H1 (cell line): ENCODE results near the gene RFX2. TPM values are rescaled to one million over a fixed set of nuclear protein-coding genes. Genes with fewer than 3 reads are reported as not detected.

ENCODE experiments used
- CTCF ChIA-PET: fragments of 300-600 bp; sonication (Branson Sonifier 250); formaldehyde crosslinking; loops from one replicate; lab custom pipeline; 2021; ENCODE audit not compliant: partially characterized antibody; lab: Charles Lee
- POLR2A ChIA-PET: fragments of 300-600 bp; sonication (Branson Sonifier 250); formaldehyde crosslinking; loops from one replicate; lab custom pipeline; 2021; ENCODE audit warnings: inconsistent platforms; ENCODE audit not compliant: partially characterized antibody; lab: Charles Lee
- DNase-seq, 2 experiments: peaks; one replicate each; pipeline versions ENCODE4 v3.0.0 to v3.0.0-alpha.2; 2010 to 2022; ENCODE audit warnings: low spot score in 2 of 2, low read depth in 1 of 2, mixed read lengths in 1 of 2
- FAIRE-seq: peaks from 2 replicates; lab custom pipeline; 2011; peaks lifted over from hg19 to GRCh38; lab: Jason Lieb, UNC
- H2AFZ ChIP-seq: 2 replicates; pipeline ENCODE4 v1.8.1; 2012; ENCODE audit warnings: low read length, inconsistent platforms
- H2AK5ac ChIP-seq: 2 replicates; pipeline ENCODE4 v1.6.1; 2013; ENCODE audit warnings: low read depth, low read length
- H2BK120ac ChIP-seq: replicated peaks from 2 replicates; pipeline ENCODE3; 2013; ENCODE audit warnings: low read depth, low read length, inconsistent platforms
- H2BK12ac ChIP-seq: 2 replicates; pipeline ENCODE4 v1.6.1; 2013; ENCODE audit warnings: low read depth, low read length
- H2BK15ac ChIP-seq: 2 replicates; pipeline ENCODE4 v1.6.1; 2013; ENCODE audit warnings: low read length
- H2BK20ac ChIP-seq: 2 replicates; pipeline ENCODE4 v1.6.1; 2013; ENCODE audit warnings: low read length
- H2BK5ac ChIP-seq: 2 replicates; pipeline ENCODE4 v1.6.1; 2013; ENCODE audit warnings: low read depth, low read length
- H3K14ac ChIP-seq: 2 replicates; pipeline ENCODE4 v1.6.1; 2013; ENCODE audit warnings: inconsistent platforms; ENCODE audit not compliant: insufficient read length
- H3K18ac ChIP-seq: 2 replicates; pipeline ENCODE4 v1.6.1; 2013; ENCODE audit warnings: low read length; ENCODE audit errors: extremely low read depth
- H3K23ac ChIP-seq: 2 replicates; pipeline ENCODE4 v1.6.1; 2013; ENCODE audit warnings: inconsistent platforms; ENCODE audit not compliant: insufficient read length
- H3K23me2 ChIP-seq: 2 replicates; pipeline ENCODE4 v1.6.1; 2013; ENCODE audit warnings: low read depth, low read length
- H3K27ac ChIP-seq: 2 replicates; pipeline ENCODE4 v1.6.1; 2011; ENCODE audit warnings: low read depth, low read length, inconsistent platforms
- H3K27me3 ChIP-seq, 4 experiments: replicated peaks in 1 of 4; 1 replicate in 1 of 4; 2 replicates in 3 of 4; pipeline versions ENCODE4 v1.6.1 to v1.8.1; 2011 to 2013; ENCODE audit warnings: low read length in 3 of 4, mild to moderate bottlenecking in 3 of 4, inconsistent platforms in 2 of 4, mixed read lengths in 2 of 4, moderate library complexity in 1 of 4; ENCODE audit not compliant: control insufficient read depth in 3 of 4, insufficient read depth in 3 of 4; ENCODE audit errors: extremely low read depth in 1 of 4
- H3K36me3 ChIP-seq, 4 experiments: 2 replicates each; pipeline versions ENCODE4 v1.6.1 to v1.8.1; 2011 to 2013; ENCODE audit warnings: mild to moderate bottlenecking in 4 of 4, low read length in 3 of 4, moderate library complexity in 2 of 4, control low read depth in 1 of 4, inconsistent platforms in 1 of 4; ENCODE audit not compliant: insufficient read depth in 4 of 4, control insufficient read depth in 2 of 4
- H3K4ac ChIP-seq: replicated peaks from 2 replicates; pipeline ENCODE3; 2013; ENCODE audit warnings: low read length, low read depth, mixed read lengths, inconsistent platforms; ENCODE audit not compliant: insufficient read length
- H3K4me1 ChIP-seq, 4 experiments: replicated peaks in 1 of 4; 1 replicate in 1 of 4; 2 replicates in 3 of 4; pipeline versions ENCODE4 v1.6.1 to v1.8.1; 2011 to 2013; ENCODE audit warnings: low read length in 3 of 4, inconsistent platforms in 2 of 4, mixed read lengths in 1 of 4; ENCODE audit not compliant: insufficient read depth in 4 of 4, control insufficient read depth in 3 of 4
- H3K4me2 ChIP-seq, 2 experiments: 2 replicates each; pipeline versions ENCODE4 v1.6.1 to v1.8.1; 2011 to 2013; ENCODE audit warnings: low read depth in 2 of 2, low read length in 2 of 2, control low read depth in 1 of 2, inconsistent platforms in 1 of 2, mild to moderate bottlenecking in 1 of 2; ENCODE audit not compliant: insufficient read depth in 1 of 2
- H3K4me3 ChIP-seq, 4 experiments: fragments of 200-600, 300-600 bp in 1 of 4; sonication (generic), shearing (Covaris generic), sonication (Bioruptor Twin) in 1 of 4; 2 replicates each; pipeline versions ENCODE4 v1.5.1 to v1.8.1; 2011 to 2016; ENCODE audit warnings: low read length in 4 of 4, low read depth in 3 of 4, control low read depth in 2 of 4, inconsistent platforms in 2 of 4, mild to moderate bottlenecking in 2 of 4, mixed read lengths in 1 of 4, moderate library complexity in 1 of 4; ENCODE audit not compliant: insufficient read depth in 2 of 4; ENCODE audit errors: extremely low read depth in 1 of 4
- H3K56ac ChIP-seq: replicated peaks from 2 replicates; pipeline ENCODE3; 2013; ENCODE audit warnings: low read depth, mild to moderate bottlenecking, mixed read lengths, low read length, inconsistent platforms; ENCODE audit not compliant: insufficient read length
- H3K79me1 ChIP-seq: 2 replicates; pipeline ENCODE4 v1.6.1; 2013; ENCODE audit warnings: low read depth, low read length, control low read depth
- H3K79me2 ChIP-seq, 2 experiments: 2 replicates each; pipeline versions ENCODE4 v1.6.1 to v1.8.1; 2012 to 2013; ENCODE audit warnings: low read length in 2 of 2, mild to moderate bottlenecking in 2 of 2, inconsistent platforms in 1 of 2; ENCODE audit not compliant: insufficient read depth in 2 of 2, control insufficient read depth in 1 of 2
- H3K9ac ChIP-seq, 4 experiments: replicated peaks in 1 of 4; 1 replicate in 1 of 4; 2 replicates in 3 of 4; pipeline versions ENCODE4 v1.6.1 to v1.8.1; 2011 to 2013; ENCODE audit warnings: low read depth in 3 of 4, low read length in 3 of 4, control low read depth in 2 of 4, mild to moderate bottlenecking in 2 of 4, moderate library complexity in 2 of 4, inconsistent platforms in 1 of 4; ENCODE audit errors: extremely low read depth in 1 of 4
- H3K9me3 ChIP-seq, 2 experiments: 2 replicates each; pipeline versions ENCODE4 v1.6.1 to v1.8.1; 2012 to 2013; ENCODE audit warnings: mild to moderate bottlenecking in 2 of 2, moderate library complexity in 2 of 2, control low read depth in 1 of 2, inconsistent platforms in 1 of 2, low read depth in 1 of 2, low read length in 1 of 2, mixed read lengths in 1 of 2; ENCODE audit not compliant: insufficient read depth in 2 of 2
- H4K20me1 ChIP-seq, 2 experiments: replicated peaks in 1 of 2; 2 replicates each; pipeline versions ENCODE3 to v1.8.1; 2011 to 2013; ENCODE audit warnings: inconsistent platforms in 2 of 2, low read length in 2 of 2, mild to moderate bottlenecking in 1 of 2; ENCODE audit not compliant: insufficient read depth in 2 of 2, control insufficient read depth in 1 of 2
- H4K5ac ChIP-seq: 2 replicates; pipeline ENCODE4 v1.6.1; 2013; ENCODE audit warnings: low read length, low read depth, mixed read lengths, inconsistent platforms; ENCODE audit not compliant: insufficient read length
- H4K8ac ChIP-seq: 2 replicates; pipeline ENCODE4 v1.8.0; 2013; ENCODE audit warnings: mild to moderate bottlenecking, moderate library complexity, low read length, inconsistent platforms; ENCODE audit not compliant: insufficient read depth; ENCODE audit errors: extremely low read depth
- H4K91ac ChIP-seq: replicated peaks from 2 replicates; pipeline ENCODE3; 2013; ENCODE audit warnings: low read length, mixed read lengths, inconsistent platforms; ENCODE audit not compliant: insufficient read length
- ASH2L ChIP-seq: fragments of 200-600, 300-600 bp; sonication (generic); IDR thresholded peaks from one replicate; pipeline ENCODE4 v1.7.1; 2017; ENCODE audit warnings: low read length
- CBX5 ChIP-seq: fragments of 300-800, 300-1000 bp; sonication (generic); IDR thresholded peaks from 2 replicates; pipeline ENCODE4 v1.7.1; 2016; ENCODE audit warnings: antibody characterized with exemption, low read length, low read depth
- CEBPB ChIP-seq: IDR thresholded peaks from 2 replicates; pipeline ENCODE4 v1.6.1; 2012; ENCODE audit warnings: low read depth, low read length
- CHD1 ChIP-seq: IDR thresholded peaks from 2 replicates; pipeline ENCODE4 v1.6.1; 2012; ENCODE audit warnings: low read depth, low read length, improper control_type of control experiment
- CREB1 ChIP-seq: IDR thresholded peaks from 2 replicates; pipeline ENCODE4 v1.6.1; 2012; ENCODE audit warnings: inconsistent platforms
- E2F6 ChIP-seq: IDR thresholded peaks from 2 replicates; pipeline ENCODE4 v1.6.1; 2012; ENCODE audit warnings: inconsistent platforms
- EGR1 ChIP-seq: IDR thresholded peaks from 2 replicates; pipeline ENCODE4 v1.6.1; 2011; ENCODE audit warnings: low read depth, low read length, borderline replicate concordance
- EZH2 ChIP-seq: fragments of 200-600 bp; sonication (generic); IDR thresholded peaks from 2 replicates; pipeline ENCODE4 v1.7.1; 2012; ENCODE audit warnings: low read depth, mild to moderate bottlenecking, moderate library complexity, low read length, inconsistent platforms; ENCODE audit not compliant: severe bottlenecking
- GTF2F1 ChIP-seq: IDR thresholded peaks from 2 replicates; pipeline ENCODE4 v1.6.1; 2012; ENCODE audit warnings: low read depth, low read length, improper control_type of control experiment, borderline replicate concordance
- KDM1A ChIP-seq: fragments of 200-600, 300-600 bp; sonication (generic); IDR thresholded peaks from 2 replicates; pipeline ENCODE4 v1.7.1; 2016; ENCODE audit warnings: mild to moderate bottlenecking, low read length, borderline replicate concordance
- NRF1 ChIP-seq: IDR thresholded peaks from 2 replicates; pipeline ENCODE4 v1.6.1; 2011; ENCODE audit warnings: mild to moderate bottlenecking, low read depth, low read length, improper control_type of control experiment
- POLR2A ChIP-seq, 2 experiments: IDR thresholded peaks; 1 replicate in 1 of 2; 2 replicates in 1 of 2; pipeline ENCODE4 v1.6.1; 2011; ENCODE audit warnings: low read depth in 2 of 2, low read length in 2 of 2, mild to moderate bottlenecking in 2 of 2; ENCODE audit errors: control extremely low read depth in 1 of 2
- RNF2 ChIP-seq: fragments of 200-900, 300-1000 bp; sonication (generic); IDR thresholded peaks from 2 replicates; pipeline ENCODE4 v1.7.1; 2016; ENCODE audit warnings: borderline replicate concordance, low read depth, mild to moderate bottlenecking, antibody characterized with exemption, low read length; ENCODE audit not compliant: poor library complexity, severe bottlenecking; ENCODE audit errors: missing control alignments
- SP1 ChIP-seq: IDR thresholded peaks from 2 replicates; pipeline ENCODE4 v1.6.1; 2011; ENCODE audit warnings: low read depth, low read length
- SP4 ChIP-seq: IDR thresholded peaks from 2 replicates; pipeline ENCODE4 v1.6.1; 2012; ENCODE audit warnings: low read length, inconsistent platforms
- WGBS, 2 experiments: shearing (Covaris generic) in 1 of 2; methylation state at CpG; one replicate each; pipeline versions ENCODE4 v1.1.6 to v1.1.7; 2013 to 2015; ENCODE audit warnings: low lambda C conversion rate in 2 of 2, mixed read lengths in 2 of 2, inconsistent platforms in 1 of 2, low coverage in 1 of 2, missing lambda C conversion rate in 1 of 2; ENCODE audit not compliant: insufficient replicate concordance in 2 of 2, insufficient coverage in 1 of 2, insufficient read length in 1 of 2; ENCODE audit errors: extremely low coverage in 1 of 2, missing lambda C conversion rate in 1 of 2; 5-methylcytosine and 5-hydroxymethylcytosine counted together
- polyA plus RNA-seq, 7 experiments: library from polyadenylated mRNA; depleted of rRNA in 3 of 7; stranded (reverse) in 5 of 7; unstranded in 2 of 7; fragments of >200 nt in 5 of 7; fragments of 200-250 nt in 2 of 7; gene quantifications; 1 replicate in 5 of 7; 2 replicates in 1 of 7; 4 replicates in 1 of 7; pipeline versions ENCODE4 v1.2.1 to v1.2.3, GENCODE V29; 2011 to 2013; ENCODE audit warnings: missing spikeins in 2 of 7, mixed read lengths in 2 of 7
- total RNA-seq: library from RNA; stranded (reverse); fragmentation: NEBNext Ultra II Directional; extraction: Animal tissue kit (Norgen Biotek cat#: 25700); gene quantifications from 2 replicates; pipeline ENCODE4 v1.2.1, GENCODE V29; 2021

The RFX2 gene
- total and polyA plus RNA-seq, 2 of the 8 experiments (the other 6 are each of a cell fraction or from before 2014, with no cell fraction given), result 4.8 to 5.3 TPM

DNA sequence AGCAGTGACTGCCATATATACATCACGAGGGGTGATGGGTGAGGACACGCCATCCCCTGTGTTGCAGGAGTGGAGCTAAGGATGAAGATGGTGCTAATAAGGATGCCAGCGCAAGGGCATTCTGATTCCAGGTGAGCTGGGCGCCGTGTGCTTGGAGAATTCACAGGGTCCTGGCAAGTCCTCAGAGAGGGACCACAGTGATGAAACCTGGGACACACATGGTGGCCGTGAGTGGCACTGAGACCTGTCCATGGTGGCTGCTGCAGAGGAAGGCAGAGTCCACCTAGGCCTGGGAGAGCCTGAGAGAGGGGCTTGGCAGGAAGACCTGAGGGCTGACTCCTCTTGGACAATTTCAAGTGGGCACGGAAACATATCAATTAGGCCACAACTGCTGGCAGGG lies 65.2 kb downstream of the RFX2 start:
- Histone ChIP-seq H3K4ac (no peak overlapping the region), H3K9me3 (no peaks in the 10 kb centered on the region), H2BK12ac (no peak overlapping the region), H2BK15ac (no peak overlapping the region), H3K36me3 (no peaks in the 10 kb centered on the region), H4K91ac (no peak overlapping the region), H2AK5ac (no peak overlapping the region), H3K27me3 (no peaks in the 10 kb centered on the region; a peak in 1 of 7 replicates), H3K79me2 (no peaks in the 10 kb centered on the region), H3K14ac (no peak overlapping the region), H3K56ac (no peak overlapping the region), H3K18ac (no peak overlapping the region), H3K4me1 (no peaks in the 10 kb centered on the region), H3K27ac (no peak overlapping the region), H2BK120ac (no peak overlapping the region), H4K8ac (no peak overlapping the region), H3K9ac (0 out of 7 replicates have a peak overlapping the region, but pooled peaks of 1 of the 4 experiments have one; percentile 17), H2AFZ (no peak overlapping the region), H4K20me1 (no peaks in the 10 kb centered on the region), H3K4me2 (no peak overlapping the region), H3K23me2 (no peaks in the 10 kb centered on the region), H3K4me3 (no peak overlapping the region), H4K5ac (no peak overlapping the region), H3K79me1 (no peaks in the 10 kb centered on the region), H2BK20ac (no peak overlapping the region), H3K23ac (no peak overlapping the region), H2BK5ac (no peak overlapping the region)
- FAIRE-seq (no peak), DNase-seq (no peak)
- CTCF ChIA-PET, result interaction anchor here (0.7 to 3.5 kb wide), 6 partner anchors 54 to 459 kb away, joined by 3 to 13 read pairs (median 3); no protein-coding TSS in a partner anchor
- WGBS, 2 experiments, result 84% methylated on average over 7 of the region's 7 CpGs; no CpG with 5 or more reads in 1 of the 2 experiments
- POLR2A ChIA-PET, result no interaction called here
- TF ChIP-seq CEBPB (no peak), SP4 (no peak), GTF2F1 (no peak), CREB1 (no peak), EZH2 (no peak), NRF1 (no peak), ASH2L (no peak), POLR2A (IDR thresholded peaks at IDR 0.05; ENCODE audit: control extremely low read depth in 1 of 2, low read depth in 2 of 2, low read length in 2 of 2) (no peak), KDM1A (no peak), RNF2 (no peak), CBX5 (no peak), SP1 (no peak), CHD1 (no peak), EGR1 (no peak), E2F6 (no peak)
